HUES64 (cell line): Measurements from ENCODE around the gene OPCML.

Experiments
- H3K27ac ChIP-seq: 2 replicates; pipeline ENCODE4 v1.7.0; 2013; ENCODE audit warnings: low read depth, low read length, inconsistent platforms
- H3K27me3 ChIP-seq: 2 replicates; pipeline ENCODE4 v1.6.1; 2013; ENCODE audit warnings: mild to moderate bottlenecking, low read length; ENCODE audit not compliant: insufficient read depth
- H3K36me3 ChIP-seq: 2 replicates; pipeline ENCODE4 v1.6.1; 2013; ENCODE audit warnings: mild to moderate bottlenecking, low read length; ENCODE audit not compliant: insufficient read depth
- H3K4me1 ChIP-seq: 2 replicates; pipeline ENCODE4 v1.6.1; 2013; ENCODE audit warnings: mild to moderate bottlenecking, low read length, moderate library complexity; ENCODE audit not compliant: insufficient read depth
- H3K4me3 ChIP-seq: 2 replicates; pipeline ENCODE4 v1.5.1; 2013; ENCODE audit warnings: mild to moderate bottlenecking, low read length, moderate library complexity
- H3K9ac ChIP-seq: 2 replicates; pipeline ENCODE4 v1.6.1; 2013; ENCODE audit warnings: mild to moderate bottlenecking, low read depth, low read length
- H3K9me3 ChIP-seq: 2 replicates; pipeline ENCODE4 v1.6.1; 2013; ENCODE audit warnings: low read depth, low read length; ENCODE audit not compliant: insufficient read depth
- WGBS: fragments of 150-250, 120-280 bp; methylation state at CpG from one replicate; pipeline ENCODE4 v1.1.7; 2013; ENCODE audit warnings: missing lambda C conversion rate; 5-methylcytosine and 5-hydroxymethylcytosine counted together

The OPCML gene

DNA sequence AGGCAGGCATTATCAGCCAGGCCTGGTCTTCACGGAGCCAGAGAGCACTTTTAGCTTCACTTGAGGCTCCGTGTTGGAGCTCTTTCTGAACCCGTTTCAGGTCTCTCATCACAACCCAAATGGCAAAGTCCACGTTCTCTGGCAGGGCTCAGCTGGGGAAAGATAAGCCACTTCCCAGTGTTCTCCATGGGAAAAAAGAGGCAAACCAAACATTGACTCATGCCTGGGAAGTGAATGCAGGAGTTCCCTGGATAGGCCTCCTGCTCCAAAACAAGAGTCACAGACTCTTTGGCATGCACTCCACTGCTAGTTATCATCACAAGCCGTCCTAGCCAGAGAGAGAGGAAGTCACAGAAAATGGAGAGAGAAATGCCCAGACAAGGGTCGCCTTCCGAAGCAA is 11.6 kb downstream of the OPCML start:
- H3K27me3 ChIP-seq = no peaks in the 10 kb centered on the region
- no peak overlapping the region for H3K4me3 ChIP-seq
- no peaks in the 10 kb centered on the region for H3K9me3 ChIP-seq
- no peak overlapping the region for H3K27ac ChIP-seq
- 82% methylated on average over 7 of the region's 7 CpGs for WGBS
- H3K9ac ChIP-seq = no peak overlapping the region
- no peaks in the 10 kb centered on the region for H3K36me3 ChIP-seq
- no peaks in the 10 kb centered on the region for H3K4me1 ChIP-seq

DNA sequence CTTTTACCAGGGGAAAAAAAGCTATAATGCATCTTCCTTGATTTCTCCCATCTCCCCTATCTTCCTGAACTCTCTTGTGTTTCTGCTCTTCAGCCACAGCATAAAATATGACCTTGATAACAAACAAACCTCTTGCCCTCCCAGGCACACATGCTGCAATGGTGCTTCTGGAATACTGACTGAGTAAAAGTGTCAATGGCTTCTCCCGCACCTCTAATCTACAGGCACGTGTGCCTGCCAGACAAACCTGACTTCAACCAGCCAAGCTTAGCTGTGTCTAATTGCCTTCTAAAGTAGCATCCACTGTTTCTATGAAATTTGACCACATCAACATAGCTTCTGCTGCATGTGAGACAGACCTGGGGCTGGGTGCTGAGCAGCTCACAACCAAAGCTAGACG is 12.7 kb downstream of the OPCML start:
- Histone ChIP-seq H3K9ac (no peak overlapping the region), H3K9me3 (no peaks in the 10 kb centered on the region), H3K27ac (no peak overlapping the region), H3K27me3 (no peaks in the 10 kb centered on the region), H3K4me3 (no peak overlapping the region), H3K4me1 (peaks cover 8% of the 10 kb centered on the region), H3K36me3 (no peaks in the 10 kb centered on the region)
- 93% methylated on average over 3 of the region's 3 CpGs for WGBS

DNA sequence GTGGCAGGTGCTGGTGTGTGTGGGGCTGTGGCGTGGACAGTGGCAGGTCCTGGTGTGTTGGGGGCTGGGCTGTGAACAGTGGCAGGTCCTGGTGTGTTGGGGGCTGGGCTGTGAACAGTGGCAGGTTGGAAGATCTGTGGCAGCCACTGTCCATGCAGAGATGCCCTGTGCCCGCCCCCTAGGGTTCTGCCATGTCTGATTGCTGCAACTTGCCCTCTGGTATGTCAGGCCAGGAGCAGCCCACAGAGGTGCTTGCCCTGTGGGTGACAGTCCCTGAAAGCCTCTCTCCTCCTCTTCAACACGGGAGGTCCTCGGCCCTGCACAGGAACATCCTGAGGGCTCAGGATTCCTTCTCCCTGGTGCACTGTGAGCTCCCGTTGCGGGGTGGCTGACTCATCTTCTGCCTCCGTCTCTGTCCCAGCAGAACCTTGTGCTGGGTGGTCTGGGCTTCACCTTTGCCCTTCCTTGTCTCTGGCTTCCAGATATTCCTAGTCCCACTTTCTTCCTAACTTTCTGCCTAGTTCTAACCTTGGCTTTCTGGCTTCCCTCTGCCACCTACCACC is 13.5 kb downstream of the OPCML start:
- Histone ChIP-seq H3K27ac (no peak overlapping the region), H3K9ac (no peak overlapping the region), H3K4me3 (no peak overlapping the region), H3K36me3 (no peaks in the 10 kb centered on the region), H3K4me1 (peaks cover 13% of the 10 kb centered on the region), H3K9me3 (no peaks in the 10 kb centered on the region), H3K27me3 (no peaks in the 10 kb centered on the region)
- 70% methylated on average over 7 of the region's 7 CpGs for WGBS

DNA sequence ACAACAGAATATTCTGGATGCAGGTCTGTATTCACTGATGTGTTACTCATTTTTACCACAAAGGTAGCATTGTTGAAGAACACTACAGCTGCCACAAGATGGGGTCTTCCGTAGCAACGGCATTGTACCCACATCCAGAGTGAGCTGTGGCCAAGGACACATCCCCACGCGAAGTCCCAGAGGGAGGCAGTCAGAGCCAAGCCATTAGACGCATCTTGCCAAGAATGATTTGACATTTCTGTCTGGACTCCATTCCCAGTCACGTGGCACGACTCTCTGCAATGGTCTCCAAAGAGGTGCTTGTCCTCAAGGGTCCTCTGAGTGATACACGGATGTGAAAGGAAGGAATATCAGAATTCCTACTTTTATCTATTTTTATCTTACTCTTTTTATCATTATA is 15.5 kb downstream of the OPCML start:
- Histone ChIP-seq H3K27me3 (no peaks in the 10 kb centered on the region; the same call in 1 of the 2 replicates), H3K27ac (no peak overlapping the region), H3K9ac (no peak overlapping the region), H3K9me3 (no peaks in the 10 kb centered on the region), H3K4me1 (peaks cover 20% of the 10 kb centered on the region), H3K4me3 (no peak overlapping the region), H3K36me3 (no peaks in the 10 kb centered on the region)
- WGBS = 92% methylated on average over 7 of the region's 8 CpGs

DNA sequence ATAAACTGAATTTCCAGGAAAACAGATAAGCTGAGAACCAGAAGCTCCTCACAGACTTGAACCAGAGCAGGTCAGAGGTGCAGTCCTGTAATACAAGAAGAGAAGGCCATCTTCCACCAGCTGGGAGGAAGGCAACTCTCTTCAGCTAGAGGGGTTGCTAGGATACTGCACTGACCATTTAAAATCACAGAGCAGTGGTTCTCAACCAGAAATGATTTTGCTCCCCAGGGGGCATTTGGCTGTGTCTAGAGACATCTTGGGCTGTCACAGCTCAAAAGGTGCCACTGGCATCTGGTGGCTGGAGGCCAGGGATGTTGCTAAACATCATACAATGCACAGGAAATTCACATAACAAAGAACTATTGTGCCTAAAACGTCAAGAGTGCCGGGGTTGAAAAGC is 17.2 kb downstream of the OPCML start:
- Histone ChIP-seq H3K4me3 (no peak overlapping the region), H3K9ac (no peak overlapping the region), H3K4me1 (peaks cover 32% of the 10 kb centered on the region), H3K27ac (no peak overlapping the region), H3K36me3 (no peaks in the 10 kb centered on the region), H3K27me3 (peaks cover 4% of the 10 kb centered on the region), H3K9me3 (no peaks in the 10 kb centered on the region)
- WGBS = 60% methylated on average over 2 of the region's 2 CpGs

DNA sequence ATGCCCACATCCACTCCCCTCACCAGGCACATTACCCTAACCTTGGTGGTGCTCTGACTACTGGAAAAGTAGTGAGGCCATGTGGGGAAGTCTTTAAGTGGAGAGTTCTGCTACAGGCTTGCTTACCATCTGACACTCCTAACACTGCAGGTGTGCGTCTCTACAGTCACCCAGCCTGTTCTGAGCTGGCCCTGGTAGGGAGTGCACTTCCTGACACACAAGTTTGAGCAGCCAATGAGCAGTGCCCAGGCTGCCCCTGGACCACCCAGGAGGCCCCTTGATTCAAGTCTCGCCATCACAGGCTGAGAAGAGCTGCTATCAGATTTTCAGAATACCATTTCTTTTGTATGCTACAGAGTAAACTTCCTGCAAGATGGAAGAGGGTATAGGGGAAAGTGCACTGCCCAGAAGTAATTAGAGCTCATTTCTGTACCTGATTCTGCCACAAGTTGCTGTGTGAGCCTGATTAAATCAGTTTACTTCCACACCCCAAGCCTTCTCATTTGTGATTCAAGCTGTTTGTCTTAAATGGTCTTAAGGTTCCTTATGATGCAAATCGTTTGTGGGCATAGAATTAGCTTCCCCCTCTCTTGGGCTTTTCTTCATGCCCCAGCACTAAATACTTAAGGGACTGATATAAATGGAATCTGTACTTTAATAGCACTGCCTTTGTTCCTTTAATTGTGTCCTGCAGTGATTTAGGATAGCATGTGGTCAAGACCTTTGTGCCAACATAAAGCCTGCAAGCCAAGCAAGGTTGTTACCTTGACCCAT is 22.2 kb downstream of the OPCML start:
- Histone ChIP-seq H3K27ac (peak overlapping the region; percentile 19; the same call in 1 of the 2 replicates), H3K36me3 (no peaks in the 10 kb centered on the region), H3K27me3 (peaks cover 4% of the 10 kb centered on the region), H3K4me3 (peak overlapping the region; percentile 18; the same call in 1 of the 2 replicates), H3K9me3 (no peaks in the 10 kb centered on the region), H3K9ac (no peak overlapping the region), H3K4me1 (peaks cover 56% of the 10 kb centered on the region)
- 45% methylated on average over 3 of the region's 3 CpGs for WGBS

DNA sequence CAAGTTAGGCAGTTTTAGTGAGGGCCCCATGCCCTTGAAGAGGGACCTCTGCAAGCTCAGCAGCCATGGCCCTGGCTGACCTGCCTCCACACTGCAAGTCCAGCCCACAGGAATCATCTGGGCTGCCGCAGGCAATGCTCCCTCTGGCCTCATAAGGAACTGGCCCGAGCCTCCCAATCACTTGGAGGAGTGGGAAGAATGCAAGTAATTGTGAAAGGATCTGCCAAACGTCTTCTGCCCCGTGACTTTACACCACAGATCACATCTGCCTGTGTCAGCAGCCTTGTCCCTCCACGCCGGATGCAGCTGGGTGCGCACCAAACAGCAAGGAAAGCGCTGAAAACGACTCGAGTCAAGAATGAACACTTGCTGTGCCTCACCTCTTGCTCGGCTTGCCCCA is 23.8 kb downstream of the OPCML start:
- 87% methylated on average over 11 of the region's 11 CpGs for WGBS
- H3K4me1 ChIP-seq = peaks cover 50% of the 10 kb centered on the region
- no peaks in the 10 kb centered on the region for H3K9me3 ChIP-seq
- H3K27me3 ChIP-seq = peaks cover 4% of the 10 kb centered on the region
- no peak overlapping the region for H3K4me3 ChIP-seq
- no peak overlapping the region for H3K9ac ChIP-seq
- no peaks in the 10 kb centered on the region for H3K36me3 ChIP-seq
- no peak overlapping the region for H3K27ac ChIP-seq

DNA sequence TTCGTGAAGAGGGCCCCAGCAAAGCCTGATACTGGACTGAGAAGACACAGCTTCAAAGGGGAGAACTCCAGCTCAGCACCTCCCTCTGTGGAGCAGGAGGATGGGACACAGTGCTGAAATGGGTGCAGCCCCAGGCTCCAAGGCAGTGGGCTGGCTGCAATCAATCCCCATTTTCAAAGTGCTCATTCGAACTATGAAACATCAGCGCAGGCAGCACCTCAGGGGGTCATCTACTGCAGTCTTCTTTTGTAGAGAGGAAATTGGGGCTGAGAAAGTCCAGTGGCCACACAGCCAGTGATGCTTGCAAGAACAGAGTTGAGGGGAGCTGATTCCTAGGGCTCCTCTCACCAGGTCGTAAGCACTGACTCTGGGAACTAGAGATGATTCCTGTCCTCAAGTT is 25.1 kb downstream of the OPCML start:
- Histone ChIP-seq H3K9me3 (no peaks in the 10 kb centered on the region), H3K36me3 (no peaks in the 10 kb centered on the region), H3K4me3 (no peak overlapping the region), H3K27ac (no peak overlapping the region), H3K4me1 (peaks cover 58% of the 10 kb centered on the region), H3K9ac (no peak overlapping the region), H3K27me3 (peaks cover 4% of the 10 kb centered on the region)
- 85% methylated on average over 4 of the region's 4 CpGs for WGBS

DNA sequence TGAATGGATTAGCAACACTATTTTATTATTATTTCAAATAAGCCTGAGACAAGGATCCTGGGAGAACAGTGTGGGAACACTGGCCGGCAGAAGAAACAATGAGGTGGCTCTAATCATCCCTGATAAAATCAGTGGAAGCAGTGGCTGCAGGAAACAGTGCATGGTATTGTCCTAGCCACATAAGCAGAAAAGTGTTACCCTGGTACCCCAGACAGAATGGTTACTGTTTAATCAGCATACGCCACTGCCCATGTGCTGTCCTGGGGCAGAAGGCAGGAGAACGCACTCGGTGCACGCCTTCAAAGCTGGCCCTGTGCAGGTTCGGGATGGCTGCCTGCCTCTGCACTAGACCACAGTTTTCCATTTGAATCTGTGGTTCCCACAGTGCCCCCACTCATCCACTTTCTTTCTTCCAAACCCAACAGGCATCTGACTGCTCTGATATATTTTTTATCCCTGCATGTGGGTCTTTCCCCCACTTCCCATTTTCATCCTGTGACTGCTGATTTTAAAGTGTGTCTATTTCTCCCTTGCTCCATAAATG is 25.7 kb downstream of the OPCML start:
- no peaks in the 10 kb centered on the region for H3K36me3 ChIP-seq
- no peak overlapping the region for H3K4me3 ChIP-seq
- H3K4me1 ChIP-seq = peaks cover 63% of the 10 kb centered on the region
- WGBS = 87% methylated on average over 6 of the region's 6 CpGs
- peaks cover 4% of the 10 kb centered on the region for H3K27me3 ChIP-seq
- no peaks in the 10 kb centered on the region for H3K9me3 ChIP-seq
- no peak overlapping the region for H3K27ac ChIP-seq
- H3K9ac ChIP-seq = no peak overlapping the region

DNA sequence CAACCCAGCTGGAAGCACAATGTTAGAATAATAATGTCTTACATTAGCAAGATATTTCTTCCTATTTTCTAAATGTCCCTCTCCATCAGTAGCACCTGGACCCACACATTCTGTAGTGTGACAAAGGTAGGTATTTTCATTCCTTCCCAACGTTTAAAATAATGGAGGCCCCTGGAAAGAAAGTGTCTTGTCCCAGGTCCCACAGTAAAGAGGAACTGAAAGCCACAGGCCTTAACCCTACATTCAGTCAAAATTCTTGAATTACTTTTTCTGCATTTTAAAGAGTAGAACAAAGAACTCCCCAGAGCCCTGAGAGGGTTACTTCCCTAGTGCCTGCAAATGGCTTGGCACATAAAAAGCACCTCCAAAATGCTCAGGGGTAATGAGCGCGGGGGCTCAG is 26.3 kb downstream of the OPCML start:
- no peaks in the 10 kb centered on the region for H3K36me3 ChIP-seq
- 60% methylated on average over 3 of the region's 3 CpGs for WGBS
- H3K4me1 ChIP-seq = peaks cover 60% of the 10 kb centered on the region
- H3K27ac ChIP-seq = no peak overlapping the region
- H3K9me3 ChIP-seq = no peaks in the 10 kb centered on the region
- H3K9ac ChIP-seq = no peak overlapping the region
- no peak overlapping the region for H3K4me3 ChIP-seq
- peaks cover 2% of the 10 kb centered on the region; the same call in 1 of the 2 replicates for H3K27me3 ChIP-seq

DNA sequence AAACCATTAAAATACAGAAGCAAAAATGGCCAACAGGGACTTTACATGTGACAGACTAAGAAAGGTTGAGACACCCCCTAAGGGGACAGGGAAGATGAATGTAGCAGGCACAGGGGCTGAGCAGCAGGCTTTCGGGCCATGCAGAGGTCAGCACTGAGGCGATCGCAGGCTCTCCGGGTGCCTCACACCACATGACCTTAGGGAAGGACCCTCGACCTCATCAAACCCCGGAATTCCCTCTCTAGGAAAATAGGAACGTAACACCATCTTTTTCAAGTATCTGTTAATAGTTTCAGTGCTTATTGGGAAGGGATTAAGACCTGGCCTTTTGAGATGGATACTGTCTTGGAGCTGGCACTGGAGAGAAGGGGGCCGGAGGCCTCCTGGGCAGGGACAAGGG is 27.4 kb downstream of the OPCML start:
- Histone ChIP-seq H3K4me1 (peaks cover 55% of the 10 kb centered on the region), H3K36me3 (no peaks in the 10 kb centered on the region), H3K4me3 (no peak overlapping the region), H3K9ac (no peak overlapping the region), H3K9me3 (no peaks in the 10 kb centered on the region), H3K27ac (no peak overlapping the region), H3K27me3 (no peaks in the 10 kb centered on the region)
- 94% methylated on average over 8 of the region's 8 CpGs for WGBS
